H1 (cell line): ENCODE measurements around the gene TMPRSS2. TPM values are rescaled to one million over a fixed set of nuclear protein-coding genes. Genes with fewer than 3 reads are reported as not detected.

ENCODE experiments used
- CTCF ChIA-PET: fragments of 300-600 bp; sonication (Branson Sonifier 250); formaldehyde crosslinking; loops from one replicate; lab custom pipeline; 2021; ENCODE audit not compliant: partially characterized antibody; lab: Charles Lee
- POLR2A ChIA-PET: fragments of 300-600 bp; sonication (Branson Sonifier 250); formaldehyde crosslinking; loops from one replicate; lab custom pipeline; 2021; ENCODE audit warnings: inconsistent platforms; ENCODE audit not compliant: partially characterized antibody; lab: Charles Lee
- DNase-seq, 2 experiments: peaks; one replicate each; pipeline versions ENCODE4 v3.0.0 to v3.0.0-alpha.2; 2010 to 2022; ENCODE audit warnings: low spot score in 2 of 2, low read depth in 1 of 2, mixed read lengths in 1 of 2
- FAIRE-seq: peaks from 2 replicates; lab custom pipeline; 2011; peaks lifted over from hg19 to GRCh38; lab: Jason Lieb, UNC
- H2AFZ ChIP-seq: 2 replicates; pipeline ENCODE4 v1.8.1; 2012; ENCODE audit warnings: low read length, inconsistent platforms
- H2AK5ac ChIP-seq: 2 replicates; pipeline ENCODE4 v1.6.1; 2013; ENCODE audit warnings: low read depth, low read length
- H2BK120ac ChIP-seq: replicated peaks from 2 replicates; pipeline ENCODE3; 2013; ENCODE audit warnings: low read depth, low read length, inconsistent platforms
- H2BK12ac ChIP-seq: 2 replicates; pipeline ENCODE4 v1.6.1; 2013; ENCODE audit warnings: low read depth, low read length
- H2BK15ac ChIP-seq: 2 replicates; pipeline ENCODE4 v1.6.1; 2013; ENCODE audit warnings: low read length
- H2BK20ac ChIP-seq: 2 replicates; pipeline ENCODE4 v1.6.1; 2013; ENCODE audit warnings: low read length
- H2BK5ac ChIP-seq: 2 replicates; pipeline ENCODE4 v1.6.1; 2013; ENCODE audit warnings: low read depth, low read length
- H3K14ac ChIP-seq: 2 replicates; pipeline ENCODE4 v1.6.1; 2013; ENCODE audit warnings: inconsistent platforms; ENCODE audit not compliant: insufficient read length
- H3K18ac ChIP-seq: 2 replicates; pipeline ENCODE4 v1.6.1; 2013; ENCODE audit warnings: low read length; ENCODE audit errors: extremely low read depth
- H3K23ac ChIP-seq: 2 replicates; pipeline ENCODE4 v1.6.1; 2013; ENCODE audit warnings: inconsistent platforms; ENCODE audit not compliant: insufficient read length
- H3K23me2 ChIP-seq: 2 replicates; pipeline ENCODE4 v1.6.1; 2013; ENCODE audit warnings: low read depth, low read length
- H3K27ac ChIP-seq: 2 replicates; pipeline ENCODE4 v1.6.1; 2011; ENCODE audit warnings: low read depth, low read length, inconsistent platforms
- H3K27me3 ChIP-seq, 4 experiments: replicated peaks in 1 of 4; 1 replicate in 1 of 4; 2 replicates in 3 of 4; pipeline versions ENCODE4 v1.6.1 to v1.8.1; 2011 to 2013; ENCODE audit warnings: low read length in 3 of 4, mild to moderate bottlenecking in 3 of 4, inconsistent platforms in 2 of 4, mixed read lengths in 2 of 4, moderate library complexity in 1 of 4; ENCODE audit not compliant: control insufficient read depth in 3 of 4, insufficient read depth in 3 of 4; ENCODE audit errors: extremely low read depth in 1 of 4
- H3K36me3 ChIP-seq, 4 experiments: 2 replicates each; pipeline versions ENCODE4 v1.6.1 to v1.8.1; 2011 to 2013; ENCODE audit warnings: mild to moderate bottlenecking in 4 of 4, low read length in 3 of 4, moderate library complexity in 2 of 4, control low read depth in 1 of 4, inconsistent platforms in 1 of 4; ENCODE audit not compliant: insufficient read depth in 4 of 4, control insufficient read depth in 2 of 4
- H3K4ac ChIP-seq: replicated peaks from 2 replicates; pipeline ENCODE3; 2013; ENCODE audit warnings: low read length, low read depth, mixed read lengths, inconsistent platforms; ENCODE audit not compliant: insufficient read length
- H3K4me1 ChIP-seq, 4 experiments: replicated peaks in 1 of 4; 1 replicate in 1 of 4; 2 replicates in 3 of 4; pipeline versions ENCODE4 v1.6.1 to v1.8.1; 2011 to 2013; ENCODE audit warnings: low read length in 3 of 4, inconsistent platforms in 2 of 4, mixed read lengths in 1 of 4; ENCODE audit not compliant: insufficient read depth in 4 of 4, control insufficient read depth in 3 of 4
- H3K4me2 ChIP-seq, 2 experiments: 2 replicates each; pipeline versions ENCODE4 v1.6.1 to v1.8.1; 2011 to 2013; ENCODE audit warnings: low read depth in 2 of 2, low read length in 2 of 2, control low read depth in 1 of 2, inconsistent platforms in 1 of 2, mild to moderate bottlenecking in 1 of 2; ENCODE audit not compliant: insufficient read depth in 1 of 2
- H3K4me3 ChIP-seq, 4 experiments: fragments of 200-600, 300-600 bp in 1 of 4; sonication (generic), shearing (Covaris generic), sonication (Bioruptor Twin) in 1 of 4; 2 replicates each; pipeline versions ENCODE4 v1.5.1 to v1.8.1; 2011 to 2016; ENCODE audit warnings: low read length in 4 of 4, low read depth in 3 of 4, control low read depth in 2 of 4, inconsistent platforms in 2 of 4, mild to moderate bottlenecking in 2 of 4, mixed read lengths in 1 of 4, moderate library complexity in 1 of 4; ENCODE audit not compliant: insufficient read depth in 2 of 4; ENCODE audit errors: extremely low read depth in 1 of 4
- H3K56ac ChIP-seq: replicated peaks from 2 replicates; pipeline ENCODE3; 2013; ENCODE audit warnings: low read depth, mild to moderate bottlenecking, mixed read lengths, low read length, inconsistent platforms; ENCODE audit not compliant: insufficient read length
- H3K79me1 ChIP-seq: 2 replicates; pipeline ENCODE4 v1.6.1; 2013; ENCODE audit warnings: low read depth, low read length, control low read depth
- H3K79me2 ChIP-seq, 2 experiments: 2 replicates each; pipeline versions ENCODE4 v1.6.1 to v1.8.1; 2012 to 2013; ENCODE audit warnings: low read length in 2 of 2, mild to moderate bottlenecking in 2 of 2, inconsistent platforms in 1 of 2; ENCODE audit not compliant: insufficient read depth in 2 of 2, control insufficient read depth in 1 of 2
- H3K9ac ChIP-seq, 4 experiments: replicated peaks in 1 of 4; 1 replicate in 1 of 4; 2 replicates in 3 of 4; pipeline versions ENCODE4 v1.6.1 to v1.8.1; 2011 to 2013; ENCODE audit warnings: low read depth in 3 of 4, low read length in 3 of 4, control low read depth in 2 of 4, mild to moderate bottlenecking in 2 of 4, moderate library complexity in 2 of 4, inconsistent platforms in 1 of 4; ENCODE audit errors: extremely low read depth in 1 of 4
- H3K9me3 ChIP-seq, 2 experiments: 2 replicates each; pipeline versions ENCODE4 v1.6.1 to v1.8.1; 2012 to 2013; ENCODE audit warnings: mild to moderate bottlenecking in 2 of 2, moderate library complexity in 2 of 2, control low read depth in 1 of 2, inconsistent platforms in 1 of 2, low read depth in 1 of 2, low read length in 1 of 2, mixed read lengths in 1 of 2; ENCODE audit not compliant: insufficient read depth in 2 of 2
- H4K20me1 ChIP-seq, 2 experiments: replicated peaks in 1 of 2; 2 replicates each; pipeline versions ENCODE3 to v1.8.1; 2011 to 2013; ENCODE audit warnings: inconsistent platforms in 2 of 2, low read length in 2 of 2, mild to moderate bottlenecking in 1 of 2; ENCODE audit not compliant: insufficient read depth in 2 of 2, control insufficient read depth in 1 of 2
- H4K5ac ChIP-seq: 2 replicates; pipeline ENCODE4 v1.6.1; 2013; ENCODE audit warnings: low read length, low read depth, mixed read lengths, inconsistent platforms; ENCODE audit not compliant: insufficient read length
- H4K8ac ChIP-seq: 2 replicates; pipeline ENCODE4 v1.8.0; 2013; ENCODE audit warnings: mild to moderate bottlenecking, moderate library complexity, low read length, inconsistent platforms; ENCODE audit not compliant: insufficient read depth; ENCODE audit errors: extremely low read depth
- H4K91ac ChIP-seq: replicated peaks from 2 replicates; pipeline ENCODE3; 2013; ENCODE audit warnings: low read length, mixed read lengths, inconsistent platforms; ENCODE audit not compliant: insufficient read length
- ATF2 ChIP-seq: IDR thresholded peaks from 2 replicates; pipeline ENCODE4 v1.6.1; 2012; ENCODE audit warnings: low read length, inconsistent platforms
- CEBPB ChIP-seq: IDR thresholded peaks from 2 replicates; pipeline ENCODE4 v1.6.1; 2012; ENCODE audit warnings: low read depth, low read length
- EP300 ChIP-seq, 2 experiments: IDR thresholded peaks; 1 replicate in 1 of 2; 2 replicates in 1 of 2; pipeline ENCODE4 v1.6.1; 2011 to 2012; ENCODE audit warnings: low read depth in 2 of 2, low read length in 2 of 2, mild to moderate bottlenecking in 2 of 2, borderline replicate concordance in 1 of 2, inconsistent platforms in 1 of 2, moderate library complexity in 1 of 2
- POLR2A ChIP-seq, 2 experiments: IDR thresholded peaks; 1 replicate in 1 of 2; 2 replicates in 1 of 2; pipeline ENCODE4 v1.6.1; 2011; ENCODE audit warnings: low read depth in 2 of 2, low read length in 2 of 2, mild to moderate bottlenecking in 2 of 2; ENCODE audit errors: control extremely low read depth in 1 of 2
- RAD21 ChIP-seq, 2 experiments: IDR thresholded peaks in 1 of 2; conservative IDR thresholded peaks in 1 of 2; 2 replicates each; pipeline ENCODE4 v1.6.1; 2011; ENCODE audit warnings: low read depth in 2 of 2, low read length in 2 of 2, improper control_type of control experiment in 1 of 2, inconsistent platforms in 1 of 2, mild to moderate bottlenecking in 1 of 2, moderate library complexity in 1 of 2
- RFX5 ChIP-seq: IDR thresholded peaks from 2 replicates; pipeline ENCODE4 v1.6.1; 2011; ENCODE audit warnings: low read depth, low read length, improper control_type of control experiment, borderline replicate concordance
- RXRA ChIP-seq: IDR thresholded peaks from 2 replicates; pipeline ENCODE4 v1.6.1; 2011; ENCODE audit warnings: low read depth, mild to moderate bottlenecking, low read length, moderate library complexity; ENCODE audit not compliant: insufficient read depth
- SAP30 ChIP-seq: fragments of 300-600 bp; sonication (generic); IDR thresholded peaks from 2 replicates; pipeline ENCODE4 v1.7.1; 2012; ENCODE audit warnings: low read length, moderate library complexity, mild to moderate bottlenecking, inconsistent platforms; ENCODE audit not compliant: insufficient read depth, insufficient replicate concordance
- SP2 ChIP-seq: IDR thresholded peaks from 2 replicates; pipeline ENCODE4 v1.6.1; 2012; ENCODE audit warnings: mild to moderate bottlenecking, low read length, inconsistent platforms
- USF2 ChIP-seq: IDR thresholded peaks from 2 replicates; pipeline ENCODE4 v1.6.1; 2011; ENCODE audit warnings: low read length, improper control_type of control experiment
- WGBS, 2 experiments: shearing (Covaris generic) in 1 of 2; methylation state at CpG; one replicate each; pipeline versions ENCODE4 v1.1.6 to v1.1.7; 2013 to 2015; ENCODE audit warnings: low lambda C conversion rate in 2 of 2, mixed read lengths in 2 of 2, inconsistent platforms in 1 of 2, low coverage in 1 of 2, missing lambda C conversion rate in 1 of 2; ENCODE audit not compliant: insufficient replicate concordance in 2 of 2, insufficient coverage in 1 of 2, insufficient read length in 1 of 2; ENCODE audit errors: extremely low coverage in 1 of 2, missing lambda C conversion rate in 1 of 2; 5-methylcytosine and 5-hydroxymethylcytosine counted together
- polyA plus RNA-seq, 7 experiments: library from polyadenylated mRNA; depleted of rRNA in 3 of 7; stranded (reverse) in 5 of 7; unstranded in 2 of 7; fragments of >200 nt in 5 of 7; fragments of 200-250 nt in 2 of 7; gene quantifications; 1 replicate in 5 of 7; 2 replicates in 1 of 7; 4 replicates in 1 of 7; pipeline versions ENCODE4 v1.2.1 to v1.2.3, GENCODE V29; 2011 to 2013; ENCODE audit warnings: missing spikeins in 2 of 7, mixed read lengths in 2 of 7
- total RNA-seq: library from RNA; stranded (reverse); fragmentation: NEBNext Ultra II Directional; extraction: Animal tissue kit (Norgen Biotek cat#: 25700); gene quantifications from 2 replicates; pipeline ENCODE4 v1.2.1, GENCODE V29; 2021

Gene TMPRSS2
- total and polyA plus RNA-seq, 2 of the 8 experiments (the other 6 are each of a cell fraction or from before 2014, with no cell fraction given): 9.2 to 11.0 TPM

- Histone ChIP-seq H3K4me2 (no peak overlapping the region), H3K9ac (no peak overlapping the region), H3K4me3 (no peak overlapping the region), H2BK5ac (no peak overlapping the region), H2AFZ (no peak overlapping the region), H4K20me1 (no peaks in the 10 kb centered on the region), H3K27ac (no peak overlapping the region), H3K79me1 (no peaks in the 10 kb centered on the region), H3K14ac (no peak overlapping the region), H2BK20ac (no peak overlapping the region), H4K91ac (no peak overlapping the region), H3K79me2 (no peaks in the 10 kb centered on the region), H2BK120ac (no peak overlapping the region), H4K5ac (no peak overlapping the region), H3K56ac (no peak overlapping the region), H3K18ac (no peak overlapping the region), H2BK15ac (no peak overlapping the region), H2BK12ac (no peak overlapping the region), H4K8ac (no peak overlapping the region), H3K4ac (no peak overlapping the region), H3K23ac (no peak overlapping the region), H3K4me1 (no peaks in the 10 kb centered on the region), H3K27me3 (no peaks in the 10 kb centered on the region), H3K36me3 (no peaks in the 10 kb centered on the region), H2AK5ac (no peak overlapping the region), H3K9me3 (no peaks in the 10 kb centered on the region; a peak in 1 of 4 replicates), H3K23me2 (no peaks in the 10 kb centered on the region)
- no peak for FAIRE-seq
- 80% methylated on average over 4 of the region's 4 CpGs; no CpG with 5 or more reads in 1 of the 2 experiments for WGBS, 2 experiments
- no peak for DNase-seq
- CTCF ChIA-PET: interaction anchor here (0.6 to 1.0 kb wide), 3 partner anchors 11 to 302 kb away, joined by 3 read pairs; no protein-coding TSS in a partner anchor
- POLR2A ChIA-PET: interaction anchor here (1.0 kb wide), 1 partner anchor 9 kb away, joined by 3 read pairs; no protein-coding TSS in a partner anchor
- TF ChIP-seq POLR2A (IDR thresholded peaks at IDR 0.05; ENCODE audit: control extremely low read depth in 1 of 2, low read depth in 2 of 2, low read length in 2 of 2): no peak
- TF ChIP-seq CEBPB: no peak
- TF ChIP-seq ATF2: no peak
- TF ChIP-seq SAP30: no peak
- TF ChIP-seq USF2: no peak
- TF ChIP-seq RXRA: no peak
- TF ChIP-seq RAD21 (IDR thresholded peaks at IDR 0.05 in 1 of 2, conservative IDR thresholded peaks at IDR 0.05 in 1 of 2; ENCODE audit: low read depth in 2 of 2, low read length in 2 of 2): no peak
- no peak for TF ChIP-seq RFX5
- no peak for TF ChIP-seq SP2
- no peak for TF ChIP-seq EP300 (IDR thresholded peaks at IDR 0.05; ENCODE audit: borderline replicate concordance in 1 of 2, low read depth in 2 of 2, low read length in 2 of 2)
These were observed 13.6 kb upstream of the TMPRSS2 start for GRCh38 chr21:41521489-41522027.
